NK-92 (cell line): ENCODE measurements around the gene SEMA4B.
"Not testable (repeated sequence)": the region's sequence is repeated elsewhere in the genome, so short reads cannot be mapped to it uniquely, and the experiment has no call there.

Experiments
- DNase-seq: peaks from one replicate; lab custom pipeline; 2025; ENCODE audit not compliant: unreplicated experiment; lab: John Stamatoyannopoulos, UW

SEMA4B gene

GRCh38 chr15:90181776-90182175 is 19.4 kb upstream of the SEMA4B start:
- no peak for DNase-seq

DNA sequence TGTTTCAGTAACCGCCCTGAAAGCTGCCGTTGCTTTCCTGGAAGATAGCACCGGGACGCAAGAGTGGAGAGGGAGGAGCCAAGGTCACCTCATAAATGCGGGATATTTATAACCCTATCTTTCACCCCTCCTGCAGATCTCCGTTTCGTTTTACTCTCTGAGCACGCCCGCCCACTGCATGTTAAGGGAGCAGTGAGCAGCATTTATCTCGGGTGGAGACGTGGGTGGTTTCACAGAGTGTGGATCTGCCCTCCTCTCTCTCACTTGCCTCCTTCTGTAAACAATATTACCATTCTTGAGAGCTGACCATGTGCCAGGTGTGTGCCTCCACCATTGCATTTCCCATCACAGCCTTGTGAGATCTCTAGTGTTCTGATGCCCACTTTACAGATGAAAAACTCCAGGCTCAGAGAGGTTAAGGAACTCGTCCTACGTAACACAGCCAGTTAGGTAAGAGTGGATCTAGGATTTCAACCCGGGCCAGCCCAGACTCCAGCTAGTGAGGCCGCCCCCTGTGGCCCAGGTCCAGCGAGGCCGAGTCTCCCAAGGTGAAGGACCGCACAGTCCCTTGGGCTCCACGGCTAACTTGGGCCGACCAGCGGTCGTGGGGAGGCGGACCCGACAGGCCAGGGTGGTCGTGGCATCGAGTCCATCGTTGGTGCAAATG is 16.9 kb upstream of the SEMA4B start:
- no peak for DNase-seq

- DNase-seq, result no peak
Measured at GRCh38 chr15:90184786-90185704, 16.1 kb upstream of the SEMA4B start.

GRCh38 chr15:90187257-90187868 is 13.8 kb upstream of the SEMA4B start:
- no peak for DNase-seq

- not testable (repeated sequence) for DNase-seq
Measured at GRCh38 chr15:90188065-90188464, 13.1 kb upstream of the SEMA4B start.

DNA sequence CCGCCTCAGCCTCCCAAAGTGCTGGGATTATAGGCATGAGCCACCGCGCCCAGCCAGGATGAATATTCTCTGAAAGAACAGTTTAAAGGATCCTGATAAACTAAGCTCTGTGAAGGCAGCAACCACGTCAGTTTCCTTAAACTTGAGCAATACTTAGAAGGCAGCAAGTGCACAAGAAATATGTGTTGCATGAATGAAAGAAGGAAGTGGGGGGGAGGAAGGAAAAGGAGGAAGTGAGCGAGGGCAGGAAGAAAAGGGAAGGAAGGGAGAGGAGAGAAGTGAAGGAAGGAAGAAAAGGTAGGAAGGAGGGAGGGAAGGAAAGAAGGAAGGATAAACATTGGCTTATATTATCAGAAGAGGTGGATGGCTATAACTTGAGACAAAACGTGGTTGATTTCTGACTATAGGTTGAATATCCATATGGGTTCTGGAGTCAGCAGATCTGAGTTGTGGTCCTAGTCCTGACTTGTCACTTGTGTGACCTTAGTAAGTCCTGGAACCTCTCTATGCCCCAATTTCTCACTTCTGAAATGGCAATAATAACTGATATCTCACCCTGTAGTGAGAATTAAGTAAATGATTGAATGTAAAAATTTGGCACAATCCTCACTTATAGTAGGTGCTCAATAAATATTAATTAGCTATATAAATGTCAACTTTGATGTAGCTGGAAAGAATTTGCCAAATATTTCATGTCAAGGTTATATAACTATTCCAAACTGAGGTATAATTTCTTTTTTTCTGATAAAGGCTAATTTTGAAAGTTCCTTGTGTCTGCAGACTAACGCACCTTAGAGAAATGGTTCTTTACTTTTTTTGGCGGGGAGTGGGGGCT is 12.0 kb upstream of the SEMA4B start:
- no peak for DNase-seq

DNA sequence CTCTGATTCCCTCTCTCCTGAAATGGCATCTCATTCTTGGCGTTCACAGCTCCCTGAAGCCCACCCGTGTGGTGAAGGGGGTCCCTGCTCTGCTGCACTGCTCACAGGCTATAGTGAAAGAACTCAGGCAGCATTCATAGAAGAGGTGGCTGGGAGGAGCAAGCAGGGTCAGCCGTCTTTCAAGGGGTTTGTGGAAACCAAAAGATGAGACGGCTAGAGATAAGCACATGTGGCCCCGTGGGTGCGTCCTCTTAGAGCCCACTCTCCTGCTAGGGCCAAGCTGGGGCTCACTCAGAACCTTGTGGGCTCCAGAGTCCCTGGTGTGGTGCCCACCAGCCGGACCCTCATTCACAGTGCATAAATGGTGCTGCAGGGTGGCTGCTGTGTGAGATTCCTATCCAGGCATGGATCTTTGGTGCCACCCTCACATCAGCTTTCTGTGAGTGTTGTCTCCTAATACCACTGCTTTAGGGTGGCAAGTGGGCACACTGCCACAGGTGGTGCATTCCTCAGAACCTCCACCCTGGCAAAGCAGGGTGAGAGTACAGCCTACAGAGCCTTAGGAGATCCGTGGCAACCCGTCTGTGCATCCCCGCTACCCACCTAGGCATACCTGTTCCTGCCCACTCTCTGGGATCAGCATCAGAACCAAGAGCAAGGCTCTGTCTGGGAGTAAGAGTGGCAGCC is 11.2 kb upstream of the SEMA4B start:
- no peak for DNase-seq

DNA sequence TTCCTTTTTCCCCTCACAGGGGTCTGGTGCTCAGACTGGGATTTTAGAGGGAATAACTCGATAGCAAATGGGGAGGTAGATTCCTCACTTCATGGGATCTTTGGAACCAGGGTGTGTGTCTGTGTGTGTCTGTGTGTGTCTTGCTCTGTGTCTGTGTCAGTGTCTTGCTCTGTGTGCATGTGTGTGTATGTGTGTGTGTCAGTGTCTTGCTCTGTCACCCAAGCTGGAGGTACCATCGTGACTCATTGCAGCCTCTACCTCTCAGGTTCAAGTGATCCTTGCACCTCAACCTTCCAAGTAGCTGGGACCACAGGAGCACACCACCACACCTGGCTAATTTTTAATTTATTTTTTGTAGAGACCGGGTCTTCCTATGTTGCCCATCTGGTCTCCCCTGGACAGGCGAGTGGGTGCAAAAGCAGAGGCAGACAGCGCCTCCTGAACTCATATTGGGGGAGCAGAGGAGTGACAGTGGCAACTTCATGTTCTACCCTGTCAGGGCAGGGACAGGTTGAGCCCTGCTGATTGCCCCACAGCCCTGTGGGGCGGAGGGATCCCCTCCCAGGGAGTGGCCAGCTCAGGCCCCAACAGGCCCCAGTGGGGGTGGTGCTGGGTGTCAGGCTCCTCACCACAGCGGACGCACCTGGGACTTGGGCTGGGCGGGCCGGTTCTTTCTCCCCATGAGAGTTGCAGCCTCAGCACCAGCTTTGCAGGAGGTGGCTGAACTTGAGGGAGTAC is 10.4 kb upstream of the SEMA4B start:
- DNase-seq, result no peak

DNA sequence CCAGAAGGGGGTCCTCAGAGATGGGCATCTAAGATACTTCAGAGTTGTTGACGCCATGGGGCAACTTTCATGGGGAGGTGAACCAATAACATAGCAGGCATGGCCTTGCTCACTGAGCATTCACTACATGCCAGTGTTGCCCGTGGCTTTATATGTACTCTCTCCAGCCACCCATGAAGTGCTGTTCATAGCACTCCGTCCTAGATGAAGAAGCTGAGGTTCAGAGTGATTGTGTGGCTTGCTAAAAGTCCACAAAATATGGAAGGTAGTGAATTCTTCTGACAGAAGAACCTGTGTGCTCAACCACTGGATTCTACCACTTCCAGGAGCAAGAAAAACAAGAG is 9.8 kb upstream of the SEMA4B start:
- DNase-seq, result no peak

DNA sequence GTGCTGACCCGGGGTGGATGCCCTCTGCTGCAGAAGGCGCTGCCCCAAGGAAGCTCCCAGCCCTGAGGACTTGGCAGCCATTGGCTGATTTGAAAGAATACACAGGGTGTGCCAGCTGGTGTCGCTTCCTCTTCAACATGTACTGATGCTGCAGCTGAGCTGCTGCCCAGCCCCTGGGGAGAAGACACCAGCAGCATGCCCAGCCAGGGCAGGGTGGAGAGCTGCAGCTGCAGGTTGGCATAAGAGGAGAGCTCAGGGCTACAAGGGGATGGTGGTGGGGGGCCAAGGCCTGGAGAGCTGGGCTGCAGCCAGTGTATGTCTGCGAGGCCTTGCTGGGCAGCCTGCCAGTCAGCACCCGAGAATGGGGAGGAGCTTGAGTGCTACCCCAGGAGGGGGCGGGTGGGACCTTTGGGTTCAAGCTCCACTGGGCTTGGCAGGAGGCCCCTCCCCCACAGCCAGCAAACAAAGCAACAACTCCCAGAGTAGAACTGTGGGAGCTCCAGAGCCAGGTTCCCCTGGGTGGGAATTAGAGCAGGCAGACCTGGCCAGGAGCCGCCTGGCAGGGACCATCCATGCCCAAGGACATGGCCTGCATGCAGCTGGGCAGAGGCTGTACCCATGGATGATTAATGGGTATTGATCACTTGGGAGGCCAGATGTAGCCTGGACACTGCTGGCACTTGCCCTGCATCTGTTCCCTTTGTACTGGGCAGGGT is 9.2 kb upstream of the SEMA4B start:
- no peak for DNase-seq

- no peak for DNase-seq
Measured at GRCh38 chr15:90192961-90193786, 8.0 kb upstream of the SEMA4B start.

DNA sequence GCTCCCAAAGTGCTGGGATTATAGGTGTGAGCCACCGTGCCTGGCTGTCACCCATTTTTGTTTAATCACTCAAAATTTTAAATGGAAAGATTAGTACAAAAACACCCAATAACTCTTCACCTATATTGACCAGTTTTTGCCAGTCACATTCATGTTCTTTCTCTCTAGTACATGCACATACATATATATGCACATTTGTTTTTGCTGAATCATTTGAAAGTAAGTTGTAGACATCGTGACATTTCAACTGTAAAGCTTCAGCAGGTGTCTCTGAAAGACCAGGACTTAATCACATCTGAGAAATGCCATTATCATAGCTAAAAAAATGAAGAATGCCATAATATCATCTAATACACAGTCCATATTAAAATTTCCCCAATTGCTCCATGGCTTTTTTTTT is 6.5 kb upstream of the SEMA4B start:
- no peak for DNase-seq

- no peak for DNase-seq
Measured at GRCh38 chr15:90200534-90201129, 498 bp upstream of the SEMA4B start.

DNA sequence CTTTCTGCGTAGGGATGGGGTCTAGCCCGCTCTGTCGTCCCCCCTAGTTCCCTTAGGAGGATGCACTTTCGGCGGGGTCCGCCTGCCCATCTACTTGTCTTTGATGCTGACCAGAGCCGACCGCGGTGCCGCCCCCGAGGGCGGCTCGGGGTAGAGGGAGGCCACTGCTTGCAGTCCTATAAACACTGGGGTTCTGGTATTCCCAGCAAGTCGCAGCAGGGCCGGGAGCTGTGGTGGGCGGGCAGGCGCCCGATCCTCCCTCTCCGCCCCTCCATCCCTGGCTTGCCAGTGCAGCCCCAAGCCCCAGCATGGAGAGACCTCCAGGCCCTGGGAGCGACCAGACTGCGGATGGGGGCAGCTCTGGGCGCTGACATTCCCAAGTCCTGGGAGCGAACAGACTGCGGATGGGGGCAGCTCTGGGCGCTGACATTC is 830 bp downstream of the SEMA4B start:
- no peak for DNase-seq

GRCh38 chr15:90202929-90203328 is 1.8 kb downstream of the SEMA4B start:
- no peak for DNase-seq

DNA sequence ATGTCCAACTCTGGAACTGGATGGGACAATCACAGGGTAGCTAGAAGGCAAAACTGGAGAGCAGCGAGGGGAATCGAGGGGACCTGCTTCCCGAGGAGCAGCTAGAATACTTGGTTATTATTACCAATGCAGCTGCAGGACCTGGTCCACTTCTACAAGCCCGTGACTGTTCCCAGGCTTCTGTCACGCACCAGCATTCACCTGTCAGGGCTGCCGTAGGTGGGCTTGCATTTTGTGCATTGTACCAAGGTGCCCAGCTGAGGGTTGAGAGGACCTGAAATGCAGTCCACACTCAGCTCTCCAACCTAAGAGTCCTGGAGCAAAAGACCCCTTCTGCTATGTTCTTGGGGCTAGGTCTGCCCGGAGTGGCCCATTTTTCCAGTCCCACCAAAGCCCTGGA is 2.3 kb downstream of the SEMA4B start:
- DNase-seq, result no peak

DNA sequence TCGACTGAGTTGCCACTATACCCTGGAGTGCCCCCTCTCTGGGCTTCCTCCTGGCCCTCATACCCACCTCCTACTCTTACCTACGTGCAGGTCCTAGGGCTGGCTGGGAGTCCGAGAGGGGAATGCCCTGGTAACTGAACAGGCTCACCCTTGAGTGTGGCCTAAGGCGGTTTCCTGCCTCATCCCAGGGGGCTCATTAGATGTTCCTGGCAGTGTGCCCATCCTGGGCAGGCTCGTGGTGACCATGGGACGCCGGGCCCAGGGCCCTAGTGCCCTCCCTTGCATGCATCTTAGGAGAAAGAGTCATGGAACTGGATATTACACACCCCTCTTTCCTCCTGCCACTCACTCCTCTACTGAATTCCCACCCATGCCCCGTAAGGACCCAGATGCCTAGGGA is 2.8 kb downstream of the SEMA4B start:
- no peak for DNase-seq
